HG02763 (cell line): Measurements from ENCODE around the gene CTNND2.
"Not testable (repeated sequence)": the region's sequence is repeated elsewhere in the genome, so short reads cannot be mapped to it uniquely, and the experiment has no call there.

Experiments used
- ATAC-seq: cut with Tn5 transposase; IDR thresholded peaks from one replicate; pipeline ENCODE4 v1.9.1; 2021; ENCODE audit warnings: mild to moderate bottlenecking, moderate library complexity; ENCODE audit not compliant: unreplicated experiment

CTNND2 gene

GRCh38 chr5:11009576-11009975, 894.7 kb downstream of the CTNND2 start:
- ATAC-seq: no peak

GRCh38 chr5:11007269-11007870, 896.9 kb downstream of the CTNND2 start:
- ATAC-seq: no peak

- not testable (repeated sequence) for ATAC-seq
These were observed 899.7 kb downstream of the CTNND2 start for GRCh38 chr5:11004523-11004922.

- ATAC-seq: no peak
These were observed 903.5 kb downstream of the CTNND2 start for GRCh38 chr5:11000515-11001353.

GRCh38 chr5:10999714-11000113, 904.5 kb downstream of the CTNND2 start:
- no peak for ATAC-seq

GRCh38 chr5:10995891-10996290, 908.4 kb downstream of the CTNND2 start:
- no peak for ATAC-seq

- ATAC-seq: no peak
These were observed 909.9 kb downstream of the CTNND2 start for GRCh38 chr5:10994091-10994986.

GRCh38 chr5:10990634-10991033, 913.6 kb downstream of the CTNND2 start:
- no peak for ATAC-seq

- ATAC-seq: no peak
These were observed 914.5 kb downstream of the CTNND2 start for GRCh38 chr5:10989577-10990263.

GRCh38 chr5:10988622-10989021, 915.6 kb downstream of the CTNND2 start:
- no peak for ATAC-seq

GRCh38 chr5:10987925-10988504, 916.2 kb downstream of the CTNND2 start:
- ATAC-seq: peak; percentile 84

GRCh38 chr5:10987276-10987924, 916.8 kb downstream of the CTNND2 start:
- ATAC-seq: no peak

- ATAC-seq: peak; percentile 37
These were observed 918.5 kb downstream of the CTNND2 start for GRCh38 chr5:10985721-10986110.

GRCh38 chr5:10985091-10985720, 919.0 kb downstream of the CTNND2 start:
- ATAC-seq: no peak

GRCh38 chr5:10984021-10984715, 920.1 kb downstream of the CTNND2 start:
- no peak for ATAC-seq

- no peak for ATAC-seq
These were observed 921.6 kb downstream of the CTNND2 start for GRCh38 chr5:10982626-10983025.

GRCh38 chr5:10981932-10982331, 922.3 kb downstream of the CTNND2 start:
- no peak for ATAC-seq

GRCh38 chr5:10977011-10977410, 927.2 kb downstream of the CTNND2 start:
- no peak for ATAC-seq

GRCh38 chr5:10975945-10976344, 928.3 kb downstream of the CTNND2 start:
- ATAC-seq: no peak
